ENCODE measurements around the gene NRCAM. TPM values are rescaled to one million over a fixed set of nuclear protein-coding genes. Genes with fewer than 3 reads are reported as not detected.
A peak's percentile ranks its signal among the peaks of the same experiment; 100 is the strongest.

The NRCAM gene
- total and polyA plus RNA-seq, 10 of the 15 experiments (the other 5 are each of a cell fraction or from before 2014, with no cell fraction given) = 0.30 to 2.0 (median 1.0) TPM

GRCh38 chr7:108448584-108449505 lies 7.4 kb downstream of the NRCAM start:
- H3K4me2 ChIP-seq (ENCODE audit: control insufficient read depth, insufficient read depth) = no peak overlapping the region
- no TSS peak for BruUV-seq (replicated peaks)
- H3K4me3 ChIP-seq = no peak overlapping the region
- H3K27me3 ChIP-seq (replicated peaks in 1 of 2; ENCODE audit: control insufficient read depth in 2 of 2, insufficient read depth in 2 of 2, low read length in 1 of 2) = no peaks in the 10 kb centered on the region; a peak in 2 of 4 replicates
- FAIRE-seq (no peak), ATAC-seq (peak; percentile 58), DNase-seq (ENCODE audit: low read depth, low spot score) (no peak)
- 11% methylated on average over 11 of the region's 11 CpGs for WGBS (ENCODE audit: insufficient coverage, insufficient replicate concordance, low lambda C conversion rate, missing lambda C conversion rate)
- SMC1A ChIA-PET (ENCODE audit: uncharacterized antibody, unreplicated experiment) = interaction anchor here (0.7 to 1.8 kb wide), 9 partner anchors 8 to 139 kb away, joined by 3 to 5 read pairs (median 3); no protein-coding TSS in a partner anchor
- no peak overlapping the region for H3K27ac ChIP-seq (ENCODE audit: control insufficient read depth, insufficient read depth)
- RAD21 ChIA-PET (ENCODE audit: unreplicated experiment) = interaction anchor here (1.0 kb wide), 1 partner anchor 140 kb away, joined by 4 read pairs; no protein-coding TSS in a partner anchor
- H3K9me3 ChIP-seq (replicated peaks; ENCODE audit: control insufficient read depth, insufficient read depth, low read length) = no peaks in the 10 kb centered on the region
- intact Hi-C loops (cut with micrococcal nuclease; ENCODE audit: unreplicated experiment) (no loop called here), in situ Hi-C loops (cut with MboI) (no loop called here)
- TF ChIP-seq STAT1 (conservative IDR thresholded peaks at IDR 0.05) (no peak), MTA2 (IDR thresholded peaks at IDR 0.05; ENCODE audit: low read depth) (peak; percentile 55), ELK1 (IDR thresholded peaks at IDR 0.05; ENCODE audit: low read depth, low read length) (no peak), BCL11A (IDR thresholded peaks at IDR 0.05; ENCODE audit: low read depth, low read length) (peak; percentile 15; the same call in 1 of the 2 replicates)
- POLR2A ChIA-PET = interaction anchor here (0.5 kb wide), 1 partner anchor 367 kb away, joined by 3 read pairs; no protein-coding TSS in a partner anchor
- CTCF ChIA-PET = interaction anchor here (0.6 to 2.4 kb wide), 4 partner anchors 21 to 353 kb away, joined by 3 to 8 read pairs (median 4); no protein-coding TSS in a partner anchor
- no peak overlapping the region for H3K9ac ChIP-seq (ENCODE audit: control insufficient read depth, insufficient read depth, low read length)
- no peaks in the 10 kb centered on the region for H3K4me1 ChIP-seq (ENCODE audit: control insufficient read depth, insufficient read depth, low read length)
- H3K36me3 ChIP-seq (ENCODE audit: control insufficient read depth in 2 of 2, insufficient read depth in 2 of 2, low read length in 1 of 2) = no peaks in the 10 kb centered on the region
- H3K79me2 ChIP-seq (ENCODE audit: control insufficient read depth, insufficient read depth, low read length) = no peaks in the 10 kb centered on the region
- no peaks in the 10 kb centered on the region for H4K20me1 ChIP-seq (ENCODE audit: control insufficient read depth, insufficient read depth)
- H2AFZ ChIP-seq (ENCODE audit: control insufficient read depth, low read depth, low read length) = no peak overlapping the region
